T-helper 1 cell treated with Interleukin-12 subunit alpha and Interleukin-12 subunit beta and Interleukin-4 antibody, amounts not matched to agents 30 μg/mL and 1 μg/mL, for 36 hours (primary cell): Measurements from ENCODE around the gene SLC24A1.

ENCODE experiments used
- H3K27ac Mint-ChIP-seq: one replicate; pipeline ENCODE4 v1.8.0; 2021; ENCODE audit warnings: mild to moderate bottlenecking, mixed read lengths
- H3K27me3 Mint-ChIP-seq: one replicate; pipeline ENCODE4 v1.8.0; 2021; ENCODE audit warnings: low read depth, mixed read lengths
- H3K36me3 Mint-ChIP-seq: one replicate; pipeline ENCODE4 v1.8.0; 2021; ENCODE audit warnings: low read depth, mixed read lengths
- H3K4me1 Mint-ChIP-seq: one replicate; pipeline ENCODE4 v1.8.0; 2021; ENCODE audit warnings: low read depth, mixed read lengths
- H3K4me3 Mint-ChIP-seq: one replicate; pipeline ENCODE4 v1.8.0; 2021; ENCODE audit warnings: mild to moderate bottlenecking, moderate library complexity, mixed read lengths
- H3K9me3 Mint-ChIP-seq: one replicate; pipeline ENCODE4 v1.8.0; 2021; ENCODE audit warnings: mixed read lengths

SLC24A1 gene

GRCh38 chr15:65633752-65634151, 12.0 kb downstream of the SLC24A1 start:
- Mint-ChIP-seq H3K36me3 (no peaks in the 10 kb centered on the region), H3K4me3 (no peak overlapping the region), H3K27me3 (no peaks in the 10 kb centered on the region), H3K9me3 (no peaks in the 10 kb centered on the region), H3K27ac (no peak overlapping the region), H3K4me1 (peaks cover 15% of the 10 kb centered on the region)

- peaks cover 19% of the 10 kb centered on the region for H3K4me1 Mint-ChIP-seq
- no peak overlapping the region for H3K4me3 Mint-ChIP-seq
These were observed 12.6 kb downstream of the SLC24A1 start for GRCh38 chr15:65634356-65634755.

GRCh38 chr15:65638109-65638508, 16.4 kb downstream of the SLC24A1 start:
- no peaks in the 10 kb centered on the region for H3K36me3 Mint-ChIP-seq
- no peak overlapping the region for H3K4me3 Mint-ChIP-seq
- no peaks in the 10 kb centered on the region for H3K27me3 Mint-ChIP-seq
- no peaks in the 10 kb centered on the region for H3K9me3 Mint-ChIP-seq
- no peak overlapping the region for H3K27ac Mint-ChIP-seq
- peaks cover 9% of the 10 kb centered on the region for H3K4me1 Mint-ChIP-seq

More at GRCh38 chr15:65634356-65634755, 12.6 kb downstream of the SLC24A1 start:
- Mint-ChIP-seq H3K27me3 (no peaks in the 10 kb centered on the region), H3K27ac (no peak overlapping the region), H3K9me3 (no peaks in the 10 kb centered on the region), H3K36me3 (no peaks in the 10 kb centered on the region)

GRCh38 chr15:65638681-65639089, 16.9 kb downstream of the SLC24A1 start:
- Mint-ChIP-seq H3K9me3 (no peaks in the 10 kb centered on the region), H3K27ac (no peak overlapping the region), H3K4me3 (peak overlapping the region; percentile 4), H3K36me3 (no peaks in the 10 kb centered on the region), H3K27me3 (no peaks in the 10 kb centered on the region), H3K4me1 (peaks cover 9% of the 10 kb centered on the region)

GRCh38 chr15:65639509-65639908, 17.8 kb downstream of the SLC24A1 start:
- H3K4me1 Mint-ChIP-seq, result peaks cover 9% of the 10 kb centered on the region
- H3K36me3 Mint-ChIP-seq, result no peaks in the 10 kb centered on the region

GRCh38 chr15:65641768-65642475, 20.2 kb downstream of the SLC24A1 start:
- H3K36me3 Mint-ChIP-seq, result peaks cover under 1% of the 10 kb centered on the region
- H3K27me3 Mint-ChIP-seq, result no peaks in the 10 kb centered on the region
- H3K4me3 Mint-ChIP-seq, result no peak overlapping the region
- peaks cover 9% of the 10 kb centered on the region for H3K4me1 Mint-ChIP-seq
- H3K9me3 Mint-ChIP-seq, result no peaks in the 10 kb centered on the region
- no peak overlapping the region for H3K27ac Mint-ChIP-seq

More at GRCh38 chr15:65639509-65639908, 17.8 kb downstream of the SLC24A1 start:
- H3K27me3 Mint-ChIP-seq, result no peaks in the 10 kb centered on the region
- no peak overlapping the region for H3K4me3 Mint-ChIP-seq
- H3K27ac Mint-ChIP-seq, result no peak overlapping the region
- H3K9me3 Mint-ChIP-seq, result no peaks in the 10 kb centered on the region

GRCh38 chr15:65642594-65642993, 20.9 kb downstream of the SLC24A1 start:
- H3K4me1 Mint-ChIP-seq, result peaks cover 9% of the 10 kb centered on the region
- H3K4me3 Mint-ChIP-seq, result no peak overlapping the region
- H3K36me3 Mint-ChIP-seq, result peaks cover 4% of the 10 kb centered on the region
- no peaks in the 10 kb centered on the region for H3K27me3 Mint-ChIP-seq
- no peak overlapping the region for H3K27ac Mint-ChIP-seq
- H3K9me3 Mint-ChIP-seq, result no peaks in the 10 kb centered on the region

GRCh38 chr15:65644282-65644681, 22.5 kb downstream of the SLC24A1 start:
- H3K4me1 Mint-ChIP-seq, result no peaks in the 10 kb centered on the region

GRCh38 chr15:65645392-65645791, 23.7 kb downstream of the SLC24A1 start:
- Mint-ChIP-seq H3K4me3 (no peak overlapping the region), H3K27ac (no peak overlapping the region), H3K9me3 (no peaks in the 10 kb centered on the region), H3K4me1 (peaks cover 3% of the 10 kb centered on the region), H3K27me3 (no peaks in the 10 kb centered on the region), H3K36me3 (peaks cover 7% of the 10 kb centered on the region)

More at GRCh38 chr15:65644282-65644681, 22.5 kb downstream of the SLC24A1 start:
- no peaks in the 10 kb centered on the region for H3K27me3 Mint-ChIP-seq
- H3K9me3 Mint-ChIP-seq, result no peaks in the 10 kb centered on the region
- peaks cover 4% of the 10 kb centered on the region for H3K36me3 Mint-ChIP-seq
- H3K27ac Mint-ChIP-seq, result no peak overlapping the region
- H3K4me3 Mint-ChIP-seq, result no peak overlapping the region

- no peaks in the 10 kb centered on the region for H3K27me3 Mint-ChIP-seq
- H3K4me3 Mint-ChIP-seq, result no peak overlapping the region
- peaks cover 9% of the 10 kb centered on the region for H3K36me3 Mint-ChIP-seq
- peaks cover 5% of the 10 kb centered on the region for H3K4me1 Mint-ChIP-seq
- H3K9me3 Mint-ChIP-seq, result no peaks in the 10 kb centered on the region
- no peak overlapping the region for H3K27ac Mint-ChIP-seq
These were observed 24.7 kb downstream of the SLC24A1 start for GRCh38 chr15:65646486-65646885.

- Mint-ChIP-seq H3K36me3 (peaks cover 27% of the 10 kb centered on the region), H3K27me3 (no peaks in the 10 kb centered on the region), H3K27ac (no peak overlapping the region), H3K4me3 (no peak overlapping the region), H3K4me1 (peaks cover 5% of the 10 kb centered on the region), H3K9me3 (no peaks in the 10 kb centered on the region)
These were observed 28.7 kb downstream of the SLC24A1 start for GRCh38 chr15:65650312-65651041.

GRCh38 chr15:65651042-65651322, 29.2 kb downstream of the SLC24A1 start:
- H3K9me3 Mint-ChIP-seq, result no peaks in the 10 kb centered on the region
- H3K36me3 Mint-ChIP-seq, result peaks cover 27% of the 10 kb centered on the region
- no peaks in the 10 kb centered on the region for H3K27me3 Mint-ChIP-seq
- peaks cover 5% of the 10 kb centered on the region for H3K4me1 Mint-ChIP-seq
- H3K4me3 Mint-ChIP-seq, result no peak overlapping the region
- H3K27ac Mint-ChIP-seq, result no peak overlapping the region

- Mint-ChIP-seq H3K4me3 (no peak overlapping the region), H3K27me3 (no peaks in the 10 kb centered on the region), H3K9me3 (no peaks in the 10 kb centered on the region), H3K4me1 (peaks cover 5% of the 10 kb centered on the region), H3K36me3 (peaks cover 27% of the 10 kb centered on the region), H3K27ac (no peak overlapping the region)
These were observed 30.4 kb downstream of the SLC24A1 start for GRCh38 chr15:65651831-65652749.

- Mint-ChIP-seq H3K36me3 (peaks cover 24% of the 10 kb centered on the region), H3K27ac (no peak overlapping the region), H3K4me1 (peaks cover 5% of the 10 kb centered on the region), H3K9me3 (no peaks in the 10 kb centered on the region), H3K4me3 (no peak overlapping the region), H3K27me3 (no peaks in the 10 kb centered on the region)
These were observed 31.6 kb downstream of the SLC24A1 start for GRCh38 chr15:65653341-65653740.
